GM06990 (cell line): Measurements from ENCODE around the gene TRAM2.
"Not testable (repeated sequence)": the region's sequence is repeated elsewhere in the genome, so short reads cannot be mapped to it uniquely, and the experiment has no call there.

Source experiments
- DNase-seq: peaks from one replicate; pipeline ENCODE4 v3.0.0-alpha.2; 2011; ENCODE audit not compliant: insufficient read length; ENCODE audit errors: extremely low read depth
- H3K27me3 ChIP-seq: replicated peaks from 2 replicates; pipeline ENCODE4 v1.6.0; 2011; ENCODE audit warnings: low read length; ENCODE audit not compliant: control insufficient read depth, insufficient read depth
- H3K36me3 ChIP-seq: 2 replicates; pipeline ENCODE4 v1.5.1; 2011; ENCODE audit warnings: low read length; ENCODE audit not compliant: control insufficient read depth, insufficient read depth
- H3K4me3 ChIP-seq: replicated peaks from 2 replicates; pipeline ENCODE4 v1.5.1; 2011; ENCODE audit warnings: low read depth, mild to moderate bottlenecking, control low read depth, low read length
- CTCF ChIP-seq: IDR thresholded peaks from 2 replicates; pipeline ENCODE4 v1.5.1; 2011; ENCODE audit warnings: low read length, control low read depth, mild to moderate bottlenecking, inconsistent platforms; ENCODE audit not compliant: insufficient read depth, poor library complexity, severe bottlenecking

The TRAM2 gene

DNA sequence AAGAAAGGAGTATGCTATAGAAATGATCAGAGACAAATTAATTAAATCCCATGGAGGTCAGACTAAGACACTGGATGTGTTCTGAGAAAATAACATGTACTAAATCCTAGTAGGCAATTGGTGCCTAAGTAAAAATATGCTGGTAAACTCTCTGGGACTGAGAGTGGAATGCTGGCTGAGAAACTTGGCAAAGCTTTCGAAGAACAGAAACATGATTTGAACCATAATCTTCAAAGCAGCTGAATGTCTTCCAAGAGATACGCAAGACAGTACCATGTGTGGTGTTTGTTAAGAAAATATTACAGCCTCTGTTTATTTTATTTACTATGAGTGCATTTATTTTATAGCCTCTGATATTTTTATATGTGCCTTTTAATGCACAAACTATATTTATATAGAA, 101.6 kb downstream of the TRAM2 start:
- DNase-seq = no peak
- no peak for TF ChIP-seq CTCF
- Histone ChIP-seq H3K4me3 (no peak overlapping the region), H3K27me3 (no peaks in the 10 kb centered on the region), H3K36me3 (no peaks in the 10 kb centered on the region)

GRCh38 chr6:52474173-52474572, 102.7 kb downstream of the TRAM2 start:
- TF ChIP-seq CTCF = no peak
- H3K36me3 ChIP-seq = no peaks in the 10 kb centered on the region
- DNase-seq = no peak
- H3K4me3 ChIP-seq = no peak overlapping the region
- H3K27me3 ChIP-seq = no peaks in the 10 kb centered on the region

DNA sequence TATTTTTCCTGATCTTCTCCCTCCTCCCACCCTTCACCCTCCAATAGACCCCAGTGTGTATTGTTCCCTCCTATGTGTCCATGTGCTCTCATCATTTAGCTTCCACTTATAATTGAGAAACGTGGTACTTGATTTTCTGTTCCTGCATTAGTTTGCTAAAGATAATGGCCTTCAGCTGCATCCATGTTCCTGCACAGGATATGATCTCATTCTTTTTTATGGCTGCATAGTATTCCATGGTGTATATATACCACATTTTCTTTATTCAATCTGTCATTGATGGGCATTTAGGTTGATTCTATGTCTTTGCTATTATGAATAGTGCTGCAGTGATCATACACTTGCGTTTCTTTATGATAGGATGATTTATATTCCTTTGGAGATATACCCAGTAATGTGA, 115.7 kb downstream of the TRAM2 start:
- H3K4me3 ChIP-seq, DNase-seq, H3K36me3 ChIP-seq, H3K27me3 ChIP-seq: not testable (repeated sequence)

DNA sequence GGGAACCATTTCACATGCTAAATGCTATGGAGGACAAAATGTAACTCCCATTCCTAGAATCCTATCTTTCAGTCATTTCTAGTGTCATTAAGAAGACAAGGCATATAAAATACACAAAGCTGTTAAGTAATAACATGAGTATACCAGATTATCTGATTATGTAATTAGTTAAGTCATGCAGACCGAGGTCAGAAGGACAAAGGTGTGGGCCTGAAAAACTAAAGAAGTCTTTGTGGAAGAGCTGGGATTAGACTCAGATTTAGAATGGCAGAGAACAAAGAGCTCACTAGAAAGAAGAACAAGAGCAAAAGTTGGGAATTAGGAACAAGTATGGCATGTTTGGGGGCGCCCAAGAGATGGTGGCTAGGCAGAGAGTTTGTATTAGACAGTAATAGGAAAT, 119.8 kb downstream of the TRAM2 start:
- Histone ChIP-seq H3K27me3 (no peaks in the 10 kb centered on the region), H3K4me3 (no peak overlapping the region), H3K36me3 (no peaks in the 10 kb centered on the region)
- no peak for TF ChIP-seq CTCF
- no peak for DNase-seq

- TF ChIP-seq CTCF = no peak
- Histone ChIP-seq H3K4me3 (no peak overlapping the region), H3K27me3 (no peaks in the 10 kb centered on the region), H3K36me3 (no peaks in the 10 kb centered on the region)
- no peak for DNase-seq
Measured at GRCh38 chr6:52454556-52454955, 122.3 kb downstream of the TRAM2 start.
